Neural crest cell (in vitro differentiated cells): ENCODE data around the gene HNRNPC. TPM values are rescaled to one million over a fixed set of nuclear protein-coding genes. Genes with fewer than 3 reads are reported as not detected.

ENCODE experiments used
- DNase-seq: peaks from one replicate; pipeline ENCODE4 v3.0.0; 2021; ENCODE audit warnings: low read depth, mixed read lengths, low spot score
- H3K27ac Mint-ChIP-seq: one replicate; pipeline ENCODE4 v1.8.0; 2021; ENCODE audit warnings: mild to moderate bottlenecking, mixed read lengths; ENCODE audit not compliant: unreplicated experiment
- H3K27me3 Mint-ChIP-seq: 2 replicates; pipeline ENCODE4 v1.8.0; 2021; ENCODE audit warnings: low read depth, mild to moderate bottlenecking, mixed read lengths
- H3K36me3 Mint-ChIP-seq: 2 replicates; pipeline ENCODE4 v1.8.0; 2021; ENCODE audit warnings: low read depth, mild to moderate bottlenecking, mixed read lengths
- H3K4me1 Mint-ChIP-seq: 2 replicates; pipeline ENCODE4 v1.8.0; 2021; ENCODE audit warnings: mixed read lengths
- H3K4me3 Mint-ChIP-seq: one replicate; pipeline ENCODE4 v1.8.0; 2021; ENCODE audit warnings: mild to moderate bottlenecking, mixed read lengths
- H3K9me3 Mint-ChIP-seq: 2 replicates; pipeline ENCODE4 v1.8.0; 2021; ENCODE audit warnings: mixed read lengths
- CTCF ChIP-seq: fragments of 200-600 bp; sonication (generic); conservative IDR thresholded peaks from 2 replicates; pipeline ENCODE4 v1.5.0; 2021; ENCODE audit warnings: antibody characterized with exemption, mild to moderate bottlenecking
- long read RNA-seq: library from polyadenylated mRNA; unstranded; transcript quantifications from one replicate; pipeline ENCODE4 v2.0.0, GENCODE V29; 2020
- total RNA-seq: library from RNA; stranded (reverse); gene quantifications from 2 replicates; pipeline ENCODE4 v1.2.1, GENCODE V29; 2021

HNRNPC gene
- total RNA-seq = 993 and 1,012 TPM in 2 replicates
- long read RNA-seq, full-length matches to known transcripts = 1,205 of 1,627 reads
- long read RNA-seq, partial matches to known transcripts = 82 of 1,627 reads
- long read RNA-seq, other reads (novel, unspliced or antisense) = 340 of 1,627 reads

- peaks cover 23% of the 10 kb centered on the region for H3K36me3 Mint-ChIP-seq
- no peaks in the 10 kb centered on the region for H3K9me3 Mint-ChIP-seq
- peak; percentile 100 for DNase-seq
- peaks cover 39% of the 10 kb centered on the region for H3K4me1 Mint-ChIP-seq
- H3K27ac Mint-ChIP-seq = peak within 1 kb of the TSS; percentile 100
- peak within 1 kb of the TSS; percentile 92 for H3K4me3 Mint-ChIP-seq
- no peak for TF ChIP-seq CTCF
- peaks cover 5% of the 10 kb centered on the region for H3K27me3 Mint-ChIP-seq
These were observed at the start of gene HNRNPC for GRCh38 chr14:21269252-21270046. Gene HNRNPC (minus strand): TSS chr14:21269442. CDS start chr14:21234193, 35,249 bp downstream.

- no peak for TF ChIP-seq CTCF
- DNase-seq = no peak
- no peaks in the 10 kb centered on the region for H3K36me3 Mint-ChIP-seq
- H3K27ac Mint-ChIP-seq = no peak overlapping the region
- no peaks in the 10 kb centered on the region for H3K9me3 Mint-ChIP-seq
- no peak overlapping the region for H3K4me3 Mint-ChIP-seq
- H3K27me3 Mint-ChIP-seq = peaks cover 18% of the 10 kb centered on the region
- H3K4me1 Mint-ChIP-seq = peaks cover 4% of the 10 kb centered on the region
These were observed 48.2 kb upstream of the HNRNPC start for GRCh38 chr14:21317398-21317797.

- Mint-ChIP-seq H3K36me3 (no peaks in the 10 kb centered on the region), H3K4me3 (no peak overlapping the region), H3K9me3 (no peaks in the 10 kb centered on the region), H3K4me1 (peaks cover 10% of the 10 kb centered on the region), H3K27me3 (peaks cover 8% of the 10 kb centered on the region), H3K27ac (no peak overlapping the region)
- no peak for TF ChIP-seq CTCF
- no peak for DNase-seq
These were observed 44.3 kb upstream of the HNRNPC start for GRCh38 chr14:21313512-21313911.

GRCh38 chr14:21311614-21312013, 42.4 kb upstream of the HNRNPC start:
- Mint-ChIP-seq H3K4me3 (no peak overlapping the region), H3K27me3 (peaks cover 3% of the 10 kb centered on the region), H3K27ac (no peak overlapping the region), H3K4me1 (peaks cover 23% of the 10 kb centered on the region), H3K9me3 (no peaks in the 10 kb centered on the region), H3K36me3 (no peaks in the 10 kb centered on the region)
- no peak for DNase-seq
- no peak for TF ChIP-seq CTCF

- no peak overlapping the region for H3K27ac Mint-ChIP-seq
- H3K9me3 Mint-ChIP-seq = no peaks in the 10 kb centered on the region
- H3K4me3 Mint-ChIP-seq = no peak overlapping the region
- TF ChIP-seq CTCF = no peak
- no peak for DNase-seq
- peaks cover 23% of the 10 kb centered on the region for H3K4me1 Mint-ChIP-seq
- H3K36me3 Mint-ChIP-seq = no peaks in the 10 kb centered on the region
- peaks cover 3% of the 10 kb centered on the region for H3K27me3 Mint-ChIP-seq
These were observed 40.7 kb upstream of the HNRNPC start for GRCh38 chr14:21309956-21310355.
